GM06990 (cell line): ENCODE measurements around the gene AFDN.

Experiments
- DNase-seq: peaks from one replicate; pipeline ENCODE4 v3.0.0-alpha.2; 2011; ENCODE audit not compliant: insufficient read length; ENCODE audit errors: extremely low read depth
- H3K27me3 ChIP-seq: replicated peaks from 2 replicates; pipeline ENCODE4 v1.6.0; 2011; ENCODE audit warnings: low read length; ENCODE audit not compliant: control insufficient read depth, insufficient read depth
- H3K36me3 ChIP-seq: 2 replicates; pipeline ENCODE4 v1.5.1; 2011; ENCODE audit warnings: low read length; ENCODE audit not compliant: control insufficient read depth, insufficient read depth
- H3K4me3 ChIP-seq: replicated peaks from 2 replicates; pipeline ENCODE4 v1.5.1; 2011; ENCODE audit warnings: low read depth, mild to moderate bottlenecking, control low read depth, low read length
- TF ChIP-seq, protein P1 (sequence below): IDR thresholded peaks from 2 replicates; pipeline ENCODE4 v1.5.1; 2011; ENCODE audit warnings: low read length, control low read depth, mild to moderate bottlenecking, inconsistent platforms; ENCODE audit not compliant: insufficient read depth, poor library complexity, severe bottlenecking

The AFDN gene

DNA sequence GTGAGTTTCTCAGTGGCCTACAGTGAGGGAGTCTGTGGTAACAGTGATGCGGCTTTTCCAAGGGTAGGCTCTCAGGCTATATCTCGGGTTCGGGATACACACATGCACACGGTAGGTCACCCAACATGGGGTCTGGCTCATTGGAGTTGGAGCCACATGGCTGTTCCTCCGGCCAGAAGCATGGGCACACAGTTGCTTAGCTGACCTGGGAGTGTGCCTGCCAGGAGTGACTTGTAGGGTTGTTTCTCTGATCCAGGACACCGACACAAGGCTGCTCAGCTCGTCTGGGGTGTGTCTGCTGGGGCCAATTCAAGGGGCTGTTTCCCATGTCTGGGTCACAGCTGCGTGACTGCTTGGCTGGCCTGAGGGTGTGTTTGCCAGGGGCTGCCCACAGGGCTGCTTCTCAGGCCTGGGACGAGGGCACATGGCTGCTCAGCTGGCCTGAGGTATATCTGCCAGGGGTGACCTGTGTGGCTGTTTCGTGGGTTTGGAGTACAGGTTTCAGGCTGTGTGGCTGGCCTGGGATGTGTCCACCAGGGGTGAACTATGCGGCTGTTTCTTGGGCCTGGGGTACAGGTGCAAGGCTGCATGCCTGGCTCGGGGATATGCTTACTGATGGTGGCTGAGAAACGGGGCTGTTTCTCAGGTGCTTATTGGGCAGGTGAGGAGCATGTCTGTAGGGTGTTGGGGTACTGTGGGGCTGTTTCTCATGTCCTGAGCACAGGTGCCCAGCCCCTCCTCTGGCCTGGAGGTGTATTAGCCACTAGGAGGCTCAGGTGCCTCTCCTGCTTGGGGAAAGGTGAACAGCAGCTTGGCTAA lies 185.9 kb downstream of the AFDN start:
- Histone ChIP-seq H3K27me3 (no peaks in the 10 kb centered on the region), H3K4me3 (no peak overlapping the region), H3K36me3 (no peaks in the 10 kb centered on the region)
- no peak for DNase-seq
- TF ChIP-seq, protein P1, sequence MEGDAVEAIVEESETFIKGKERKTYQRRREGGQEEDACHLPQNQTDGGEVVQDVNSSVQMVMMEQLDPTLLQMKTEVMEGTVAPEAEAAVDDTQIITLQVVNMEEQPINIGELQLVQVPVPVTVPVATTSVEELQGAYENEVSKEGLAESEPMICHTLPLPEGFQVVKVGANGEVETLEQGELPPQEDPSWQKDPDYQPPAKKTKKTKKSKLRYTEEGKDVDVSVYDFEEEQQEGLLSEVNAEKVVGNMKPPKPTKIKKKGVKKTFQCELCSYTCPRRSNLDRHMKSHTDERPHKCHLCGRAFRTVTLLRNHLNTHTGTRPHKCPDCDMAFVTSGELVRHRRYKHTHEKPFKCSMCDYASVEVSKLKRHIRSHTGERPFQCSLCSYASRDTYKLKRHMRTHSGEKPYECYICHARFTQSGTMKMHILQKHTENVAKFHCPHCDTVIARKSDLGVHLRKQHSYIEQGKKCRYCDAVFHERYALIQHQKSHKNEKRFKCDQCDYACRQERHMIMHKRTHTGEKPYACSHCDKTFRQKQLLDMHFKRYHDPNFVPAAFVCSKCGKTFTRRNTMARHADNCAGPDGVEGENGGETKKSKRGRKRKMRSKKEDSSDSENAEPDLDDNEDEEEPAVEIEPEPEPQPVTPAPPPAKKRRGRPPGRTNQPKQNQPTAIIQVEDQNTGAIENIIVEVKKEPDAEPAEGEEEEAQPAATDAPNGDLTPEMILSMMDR = no peak

DNA sequence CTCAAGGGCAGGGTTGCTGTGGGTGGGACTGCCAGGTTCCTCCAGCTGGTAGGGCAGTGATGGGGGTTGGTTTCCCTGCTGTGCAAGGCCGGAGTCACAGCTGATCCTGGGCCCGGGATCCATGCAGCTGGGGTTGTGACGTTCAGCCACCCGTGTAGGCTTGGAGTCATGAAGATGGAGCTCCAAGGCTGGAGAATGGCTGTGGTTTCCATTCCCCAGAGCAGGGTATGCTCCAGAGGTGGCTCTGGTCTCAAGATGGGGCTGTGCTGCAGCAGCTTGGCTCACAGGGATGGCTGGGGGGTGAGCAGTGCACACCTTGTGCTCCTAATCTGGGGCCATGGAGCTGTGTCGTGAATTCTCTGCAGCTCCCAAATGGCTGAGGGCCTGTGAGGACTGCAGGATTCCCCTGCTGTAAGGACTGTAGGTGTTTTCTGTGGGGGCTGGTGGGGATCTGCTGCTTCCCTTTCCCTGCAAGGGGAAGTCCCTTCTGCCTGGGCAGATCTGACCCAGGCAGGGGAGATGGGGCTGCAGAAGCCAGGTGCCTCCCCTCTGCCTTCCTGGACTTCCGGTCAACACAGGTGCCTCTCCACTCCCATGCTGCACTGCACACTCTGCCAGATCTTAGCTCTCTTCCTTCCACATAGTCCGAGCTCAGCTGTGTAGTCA lies 186.7 kb downstream of the AFDN start:
- Histone ChIP-seq H3K27me3 (no peaks in the 10 kb centered on the region), H3K36me3 (no peaks in the 10 kb centered on the region), H3K4me3 (no peak overlapping the region)
- TF ChIP-seq, protein P1 = no peak
- no peak for DNase-seq

DNA sequence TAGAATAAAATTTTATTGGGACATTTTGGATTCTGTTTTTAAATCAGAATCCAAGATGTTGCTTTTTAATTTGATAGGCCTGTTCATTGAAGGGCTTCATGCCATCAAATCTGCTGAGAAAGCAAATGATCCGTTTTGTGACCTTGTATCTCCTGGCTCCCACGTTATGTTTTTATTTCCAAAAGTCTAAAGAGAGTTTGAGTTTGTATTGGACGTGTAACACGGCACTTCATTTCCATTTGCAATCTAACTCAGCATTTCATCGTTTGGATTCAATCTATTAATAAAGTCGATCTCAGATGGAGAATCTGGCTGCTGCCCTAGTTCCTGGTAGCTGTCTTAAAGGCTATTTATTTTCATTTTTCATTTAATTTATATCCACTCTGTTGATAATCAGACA lies 187.7 kb downstream of the AFDN start:
- Histone ChIP-seq H3K27me3 (no peaks in the 10 kb centered on the region), H3K36me3 (no peaks in the 10 kb centered on the region), H3K4me3 (no peak overlapping the region)
- DNase-seq = no peak
- TF ChIP-seq, protein P1 = no peak

DNA sequence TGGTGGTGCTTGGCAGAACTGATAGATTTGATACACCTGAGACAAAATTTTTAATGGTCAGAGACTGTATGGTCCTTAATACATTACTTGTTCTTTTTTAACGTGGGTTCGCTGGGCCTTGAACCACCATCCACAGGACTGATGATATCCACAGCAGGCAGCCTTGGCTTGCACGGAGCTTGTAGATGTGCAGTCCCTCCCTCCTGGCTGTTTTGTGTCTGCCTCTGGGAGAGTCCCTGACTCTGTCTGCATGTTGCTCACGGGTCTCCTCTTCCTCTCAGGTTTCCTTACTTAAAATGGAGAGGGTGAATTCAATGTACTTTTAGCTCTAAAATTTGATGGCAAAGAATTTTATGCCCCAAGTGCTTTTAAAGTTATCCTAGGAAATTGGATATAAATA lies 188.3 kb downstream of the AFDN start:
- TF ChIP-seq, protein P1 = no peak
- DNase-seq = no peak
- H3K27me3 ChIP-seq = no peaks in the 10 kb centered on the region
- no peak overlapping the region for H3K4me3 ChIP-seq
- no peaks in the 10 kb centered on the region for H3K36me3 ChIP-seq

DNA sequence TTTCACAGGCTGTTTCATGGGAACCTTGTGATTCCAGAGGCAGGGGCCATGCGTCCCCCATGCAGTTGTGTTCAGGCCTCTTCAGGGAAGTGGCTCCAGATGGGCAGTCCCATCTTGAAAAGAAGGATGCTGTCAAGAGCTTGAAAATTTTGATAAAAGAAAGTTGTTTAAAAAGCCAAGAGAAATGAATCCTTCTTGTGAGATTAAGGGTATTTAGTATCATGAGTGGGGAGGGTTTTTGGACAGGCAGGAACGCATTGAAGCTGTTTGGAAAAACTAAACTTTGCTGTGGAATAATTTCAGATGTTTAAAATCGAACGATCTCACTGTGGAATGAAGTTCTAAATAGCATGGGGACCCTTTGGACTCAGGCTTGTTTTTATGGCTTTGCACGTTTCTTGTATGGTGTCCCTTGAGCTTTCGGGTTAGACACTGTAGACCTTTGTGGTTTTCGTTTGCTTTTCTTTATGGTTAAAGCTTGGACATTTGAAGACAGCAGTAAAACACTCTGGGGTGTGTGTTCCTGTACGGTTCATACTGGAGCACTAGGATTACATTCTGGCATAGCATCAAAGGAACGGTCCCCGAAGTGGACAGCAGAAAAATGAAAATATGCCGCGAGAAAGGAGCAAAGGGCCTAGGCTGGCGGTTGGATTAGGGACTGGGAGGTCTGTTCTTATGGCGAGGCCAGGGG lies 188.9 kb downstream of the AFDN start:
- Histone ChIP-seq H3K36me3 (no peaks in the 10 kb centered on the region), H3K4me3 (no peak overlapping the region), H3K27me3 (no peaks in the 10 kb centered on the region)
- TF ChIP-seq, protein P1 = no peak
- no peak for DNase-seq
